KBM-7 (cell line): ENCODE measurements around the gene SP5.

ENCODE experiments used
- DNase-seq: peaks from one replicate; pipeline ENCODE4 v3.0.0-alpha.2; 2015
- in situ Hi-C: fragments of 300-500 bp; cut with MboI; formaldehyde crosslinking; loops from 2 replicates; pipeline ENCODE4 v1.14.3; 2020; ENCODE audit warnings: low sequenced_read_pairs, low pct_unique_long_range_greater_than_20kb, mixed read lengths

The SP5 gene

GRCh38 chr2:170707821-170708795 is 7.0 kb upstream of the SP5 start:
- peak; percentile 37 for DNase-seq
- in situ Hi-C loops = no loop called here

GRCh38 chr2:170710609-170710979 is 4.5 kb upstream of the SP5 start:
- in situ Hi-C loops = no loop called here
- no peak for DNase-seq

DNA sequence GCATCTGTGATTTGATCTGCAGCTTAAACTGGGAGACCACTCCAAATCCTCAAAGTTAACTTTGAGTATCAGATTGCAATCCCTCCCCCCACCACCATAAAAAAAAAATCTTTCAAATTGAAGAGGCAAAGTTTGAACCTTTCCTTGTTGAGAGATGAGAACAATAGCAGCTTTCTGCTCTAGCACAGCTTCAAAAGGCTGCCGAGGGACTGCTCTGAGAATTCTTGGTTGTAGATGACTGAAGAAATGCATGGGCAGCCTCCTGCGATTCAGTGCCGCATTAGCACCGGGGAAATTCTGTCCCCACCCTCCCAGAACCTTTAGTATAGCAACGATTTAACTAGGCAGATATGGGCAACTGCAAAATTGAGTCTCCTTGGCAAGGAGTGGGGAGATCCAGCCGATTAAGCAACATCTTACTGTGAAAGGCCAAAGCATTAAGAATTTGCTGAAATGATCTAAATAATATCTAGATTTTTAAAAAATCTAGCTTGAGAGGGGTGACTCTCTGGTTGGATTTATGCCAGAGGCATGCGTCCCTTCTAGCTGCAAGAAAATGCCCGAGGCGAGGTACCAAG is 3.9 kb upstream of the SP5 start:
- no peak for DNase-seq
- in situ Hi-C loops = no loop called here

DNA sequence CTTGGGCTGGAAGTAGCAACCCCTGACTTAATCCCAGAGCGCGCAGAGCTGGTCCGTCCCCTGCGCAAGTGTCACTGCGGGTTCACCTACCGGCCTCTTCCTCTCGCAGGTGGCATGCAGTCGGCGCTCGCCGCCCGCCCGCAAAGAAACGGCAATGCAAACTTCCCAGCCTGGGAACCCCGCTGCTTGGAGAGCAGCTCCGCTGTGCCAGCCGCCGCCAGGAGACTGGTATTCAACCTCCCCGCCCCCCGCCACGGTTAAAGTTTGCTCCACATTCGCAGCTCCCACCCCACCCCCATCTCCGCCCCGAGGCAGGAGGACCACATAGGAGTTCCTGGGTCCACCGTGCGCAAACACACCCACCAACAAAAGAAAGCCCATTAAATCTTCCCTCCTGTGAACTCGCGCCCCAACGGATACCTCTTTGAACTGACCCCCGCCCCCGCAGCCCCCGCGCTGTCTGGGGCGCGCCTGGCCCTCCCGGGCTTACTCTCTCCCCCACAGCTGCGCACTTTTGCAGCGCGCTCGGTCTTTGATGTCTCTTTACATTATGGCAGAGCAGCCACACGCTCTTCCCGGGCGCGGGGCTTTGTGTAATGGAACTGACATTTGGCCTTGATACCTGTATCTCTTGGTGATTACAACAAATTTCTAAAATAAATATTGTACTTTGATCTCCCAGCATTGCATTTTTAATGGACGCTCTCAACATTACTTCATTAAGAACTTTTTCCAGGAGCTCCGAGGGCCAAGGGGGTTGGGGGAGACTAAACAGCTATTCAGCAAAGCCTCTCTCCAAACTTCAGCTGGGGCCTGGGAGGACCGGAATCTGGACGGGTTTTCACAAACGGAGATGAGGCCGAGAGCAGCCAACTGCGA is 3.1 kb upstream of the SP5 start:
- in situ Hi-C loops = no loop called here

GRCh38 chr2:170712653-170713542 is 2.2 kb upstream of the SP5 start:
- DNase-seq = no peak
- in situ Hi-C loops = no loop called here

More for the DNA sequence above, 3.1 kb upstream of the SP5 start:
- DNase-seq = no peak

DNA sequence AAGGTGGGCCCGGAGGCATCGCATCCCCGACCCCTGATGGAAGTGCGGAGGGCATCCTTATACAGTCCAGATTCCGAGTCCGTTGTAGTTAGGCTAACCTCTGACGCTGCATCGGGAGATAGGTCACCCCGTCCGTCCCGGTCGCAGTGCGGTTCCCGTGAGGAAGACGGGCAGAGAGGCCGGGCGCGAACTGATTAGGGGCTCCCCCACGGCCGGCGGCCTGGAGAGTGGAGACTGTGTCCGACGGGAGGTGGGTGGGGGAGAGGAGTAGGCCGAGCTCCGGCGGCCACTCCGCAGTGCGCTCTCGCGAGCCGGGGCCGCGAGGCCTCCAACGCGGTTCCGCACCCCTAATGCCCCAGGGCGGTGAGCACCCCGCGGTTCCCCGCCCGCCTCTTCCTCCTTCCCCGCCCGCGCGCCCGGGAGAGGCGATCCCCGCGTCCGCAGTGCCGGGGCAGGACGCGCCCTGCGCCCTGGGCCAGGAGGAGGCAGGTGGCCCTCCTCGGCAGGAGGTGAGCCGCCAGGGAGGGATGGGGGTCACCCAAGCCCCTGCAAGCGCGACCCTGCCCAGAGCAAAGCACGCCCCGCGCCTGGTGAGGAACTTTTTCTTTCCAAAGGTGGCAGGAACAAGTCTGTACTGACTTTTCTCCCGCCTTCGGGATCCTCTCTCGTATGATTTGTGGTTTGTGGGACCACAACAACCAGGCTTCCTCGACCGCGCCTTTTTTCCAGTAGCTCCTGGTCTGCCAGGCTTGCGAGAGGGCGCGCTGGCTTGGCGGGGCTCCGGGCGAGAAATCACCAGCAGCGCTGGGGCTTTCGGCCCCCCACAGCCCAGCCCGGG is 1.4 kb upstream of the SP5 start:
- peak; percentile 11 for DNase-seq

DNA sequence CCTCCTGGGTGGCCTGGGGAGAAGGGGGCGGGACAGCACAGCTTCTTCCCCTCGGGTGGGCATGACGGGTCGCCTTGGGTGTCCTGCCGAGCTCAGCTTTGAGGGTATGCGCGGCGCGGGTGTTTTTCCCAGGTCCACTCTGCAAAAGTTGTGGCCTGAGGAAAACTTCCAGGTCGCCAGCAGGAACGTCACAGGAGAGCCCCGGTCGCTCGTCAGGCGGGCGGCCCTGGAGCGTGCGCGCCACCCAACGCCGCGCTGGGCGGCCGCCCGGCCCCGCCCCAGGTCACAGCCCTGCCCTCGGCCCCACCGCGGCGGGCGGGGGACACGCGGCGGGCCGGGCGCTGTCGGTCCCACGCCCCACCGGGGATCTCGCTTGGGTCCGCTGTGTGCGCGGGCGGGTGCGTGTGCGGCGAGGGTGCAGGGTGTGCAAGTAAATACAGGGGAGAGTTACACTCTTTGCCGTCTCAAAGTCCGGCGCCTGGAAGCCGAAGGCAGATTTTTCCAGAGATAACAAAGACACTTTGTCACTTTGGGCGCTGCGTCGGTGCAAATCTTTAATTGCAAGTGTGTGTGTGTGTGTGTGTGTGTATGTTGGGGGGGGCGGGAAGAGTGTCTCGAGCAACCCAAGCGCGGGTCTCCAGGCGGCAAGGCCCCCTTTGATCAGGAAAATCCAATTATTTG is 616 bp upstream of the SP5 start:
- in situ Hi-C loops = no loop called here
- DNase-seq = no peak

More for the DNA sequence above, 1.4 kb upstream of the SP5 start:
- in situ Hi-C loops = no loop called here

GRCh38 chr2:170715932-170716777 is 1.0 kb downstream of the SP5 start:
- in situ Hi-C loops = no loop called here
- no peak for DNase-seq

DNA sequence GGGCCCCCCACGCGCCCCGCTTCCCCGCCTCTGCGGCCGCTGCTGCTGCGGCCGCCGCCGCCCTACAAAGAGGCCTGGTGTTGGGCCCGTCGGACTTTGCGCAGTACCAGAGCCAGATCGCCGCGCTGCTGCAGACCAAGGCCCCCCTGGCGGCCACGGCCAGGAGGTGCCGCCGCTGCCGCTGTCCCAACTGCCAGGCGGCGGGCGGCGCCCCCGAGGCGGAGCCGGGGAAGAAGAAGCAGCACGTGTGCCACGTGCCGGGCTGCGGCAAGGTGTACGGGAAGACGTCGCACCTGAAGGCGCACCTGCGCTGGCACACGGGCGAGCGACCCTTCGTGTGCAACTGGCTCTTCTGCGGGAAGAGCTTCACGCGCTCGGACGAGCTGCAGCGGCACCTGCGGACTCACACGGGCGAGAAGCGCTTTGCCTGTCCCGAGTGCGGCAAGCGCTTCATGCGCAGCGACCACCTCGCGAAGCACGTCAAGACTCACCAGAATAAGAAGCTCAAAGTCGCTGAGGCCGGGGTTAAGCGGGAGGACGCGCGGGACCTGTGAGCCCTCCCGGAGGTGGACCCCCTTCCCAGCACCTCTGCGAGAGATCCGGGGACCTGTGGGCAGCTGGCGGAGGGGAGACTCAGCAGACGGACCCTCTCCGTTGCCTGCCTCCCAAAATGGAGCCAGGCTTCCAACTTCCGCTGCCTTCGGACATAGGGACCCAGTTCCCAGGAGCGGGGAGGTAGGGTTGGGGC is 1.9 kb downstream of the SP5 start:
- DNase-seq = no peak
- in situ Hi-C loops = no loop called here

DNA sequence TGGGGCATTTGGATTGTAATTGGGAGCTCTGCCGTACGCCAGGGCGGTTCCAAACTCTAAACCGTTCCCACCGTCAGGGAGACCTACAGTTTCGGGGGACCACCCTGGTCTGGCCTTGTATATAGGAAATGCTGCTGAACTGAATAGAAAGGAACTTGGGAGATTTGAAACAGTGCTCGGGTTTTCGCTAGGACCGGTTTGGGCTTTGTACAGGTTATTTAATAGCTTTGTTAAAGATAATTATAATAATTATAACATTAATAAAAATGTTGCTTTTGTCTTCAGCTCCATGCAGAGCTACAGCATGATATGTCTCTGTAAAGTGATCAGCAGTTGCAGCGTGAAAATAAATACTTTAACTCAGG is 2.4 kb downstream of the SP5 start:
- in situ Hi-C loops = no loop called here
- no peak for DNase-seq

- in situ Hi-C loops = no loop called here
Observed at GRCh38 chr2:170717991-170718589, 3.0 kb downstream of the SP5 start.

GRCh38 chr2:170719810-170720209 is 4.7 kb downstream of the SP5 start:
- in situ Hi-C loops = no loop called here
- DNase-seq = no peak

More at GRCh38 chr2:170717991-170718589, 3.0 kb downstream of the SP5 start:
- no peak for DNase-seq

DNA sequence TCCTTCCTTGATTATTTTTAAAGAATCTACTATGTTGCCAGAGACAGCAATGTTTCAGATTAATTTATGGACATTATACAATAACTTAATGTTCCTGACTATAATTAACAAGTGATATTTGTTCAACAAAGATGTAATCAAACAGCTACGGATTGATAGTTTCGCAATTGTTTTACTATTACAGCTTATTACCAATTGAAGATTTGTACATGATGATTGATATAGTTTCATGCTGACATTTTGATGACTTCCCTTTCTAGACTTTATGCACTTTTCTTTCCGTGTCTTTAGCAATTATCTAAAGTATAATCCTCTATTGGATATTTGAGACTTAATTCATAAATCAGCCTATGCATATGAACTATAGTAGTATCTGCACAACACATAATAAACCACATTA is 6.5 kb downstream of the SP5 start:
- in situ Hi-C loops = no loop called here

GRCh38 chr2:170722301-170722700 is 7.2 kb downstream of the SP5 start:
- DNase-seq = no peak
- in situ Hi-C loops = no loop called here

More for the DNA sequence above, 6.5 kb downstream of the SP5 start:
- DNase-seq = no peak

- in situ Hi-C loops = no loop called here
- no peak for DNase-seq
Observed at GRCh38 chr2:170723446-170723958, 8.4 kb downstream of the SP5 start.
